ENCODE results near the gene MT1G.

The MT1G gene

GRCh38 chr16:56686758-56687157, 18.9 kb upstream of the MT1G start:
- no peak overlapping the region for H3K27ac ChIP-seq (ENCODE audit: insufficient read depth in 1 of 2, low read depth in 1 of 2, low read length in 2 of 2, poor library complexity in 1 of 2, severe bottlenecking in 2 of 2)
- peaks cover 0 to 21% (median 16%) of the 10 kb centered on the region in 5 experiments for H3K27me3 ChIP-seq (replicated peaks in 2 of 5; ENCODE audit: control insufficient read depth in 4 of 5, insufficient read depth in 5 of 5, low read length in 4 of 5)
- peaks cover 0 to 13% (median 12%) of the 10 kb centered on the region in 4 experiments for H3K4me1 ChIP-seq (ENCODE audit: control extremely low read depth in 1 of 4, control insufficient read depth in 4 of 4, insufficient read depth in 4 of 4, low read length in 3 of 4)
- ChIA-PET CTCF (interaction anchor here (0.6 to 1.3 kb wide), 3 partner anchors 11 to 281 kb away, joined by 3 read pairs; partner anchors contain the start of gene MT1H), POLR2A (no interaction called here)
- no peak overlapping the region for H3K4me3 ChIP-seq (ENCODE audit: control insufficient read depth in 1 of 7, extremely low read depth in 1 of 7, insufficient read depth in 4 of 7, low read depth in 2 of 7, low read length in 6 of 7)
- no peaks in the 10 kb centered on the region for H3K36me3 ChIP-seq (ENCODE audit: control insufficient read depth in 4 of 4, insufficient read depth in 4 of 4, low read length in 3 of 4)
- no peak for DNase-seq
- WGBS (ENCODE audit: insufficient coverage) = 100% methylated on average over 4 of the region's 7 CpGs
- H3K9me3 ChIP-seq (ENCODE audit: control extremely low read depth in 1 of 5, control insufficient read depth in 4 of 5, insufficient read depth in 2 of 5, low read depth in 1 of 5, low read length in 4 of 5) = peaks cover 0 to 11% (median 8%) of the 10 kb centered on the region in 5 experiments

- CTCF ChIA-PET = interaction anchor here (1.0 to 1.3 kb wide), 2 partner anchors 11 to 17 kb away, joined by 3 to 4 read pairs; no protein-coding TSS in a partner anchor
These were observed 17.2 kb upstream of the MT1G start for GRCh38 chr16:56684926-56685590.

GRCh38 chr16:56684256-56684925, 16.5 kb upstream of the MT1G start:
- Histone ChIP-seq H3K9me3 (ENCODE audit: control extremely low read depth in 1 of 5, control insufficient read depth in 4 of 5, insufficient read depth in 2 of 5, low read depth in 1 of 5, low read length in 4 of 5) (peaks cover 0 to 11% (median 5%) of the 10 kb centered on the region in 5 experiments), H3K4me3 (ENCODE audit: control insufficient read depth in 1 of 7, extremely low read depth in 1 of 7, insufficient read depth in 4 of 7, low read depth in 2 of 7, low read length in 6 of 7) (no peak overlapping the region), H3K4me1 (ENCODE audit: control extremely low read depth in 1 of 4, control insufficient read depth in 4 of 4, insufficient read depth in 4 of 4, low read length in 3 of 4) (peaks cover 0 to 16% (median 13%) of the 10 kb centered on the region in 4 experiments), H3K27ac (ENCODE audit: insufficient read depth in 1 of 2, low read depth in 1 of 2, low read length in 2 of 2, poor library complexity in 1 of 2, severe bottlenecking in 2 of 2) (no peak overlapping the region), H3K27me3 (replicated peaks in 2 of 5; ENCODE audit: control insufficient read depth in 4 of 5, insufficient read depth in 5 of 5, low read length in 4 of 5) (peaks cover 0 to 26% (median 18%) of the 10 kb centered on the region in 5 experiments), H3K36me3 (ENCODE audit: control insufficient read depth in 4 of 4, insufficient read depth in 4 of 4, low read length in 3 of 4) (no peaks in the 10 kb centered on the region)
- POLR2A ChIA-PET = no interaction called here
- 71% methylated on average over 2 of the region's 4 CpGs for WGBS (ENCODE audit: insufficient coverage)
- no peak for DNase-seq
- CTCF ChIA-PET = interaction anchor here (0.6 to 1.6 kb wide), 5 partner anchors 11 to 18 kb away, joined by 3 to 5 read pairs (median 3); no protein-coding TSS in a partner anchor

More at GRCh38 chr16:56684926-56685590, 17.2 kb upstream of the MT1G start:
- Histone ChIP-seq H3K4me1 (ENCODE audit: control extremely low read depth in 1 of 4, control insufficient read depth in 4 of 4, insufficient read depth in 4 of 4, low read length in 3 of 4) (peaks cover 0 to 16% (median 13%) of the 10 kb centered on the region in 4 experiments), H3K9me3 (ENCODE audit: control extremely low read depth in 1 of 5, control insufficient read depth in 4 of 5, insufficient read depth in 2 of 5, low read depth in 1 of 5, low read length in 4 of 5) (peaks cover 0 to 11% (median 5%) of the 10 kb centered on the region in 5 experiments), H3K27ac (ENCODE audit: insufficient read depth in 1 of 2, low read depth in 1 of 2, low read length in 2 of 2, poor library complexity in 1 of 2, severe bottlenecking in 2 of 2) (no peak overlapping the region), H3K27me3 (replicated peaks in 2 of 5; ENCODE audit: control insufficient read depth in 4 of 5, insufficient read depth in 5 of 5, low read length in 4 of 5) (peaks cover 0 to 26% (median 18%) of the 10 kb centered on the region in 5 experiments), H3K36me3 (ENCODE audit: control insufficient read depth in 4 of 4, insufficient read depth in 4 of 4, low read length in 3 of 4) (no peaks in the 10 kb centered on the region), H3K4me3 (ENCODE audit: control insufficient read depth in 1 of 7, extremely low read depth in 1 of 7, insufficient read depth in 4 of 7, low read depth in 2 of 7, low read length in 6 of 7) (no peak overlapping the region)
- DNase-seq = no peak
- 100% methylated on average over 4 of the region's 4 CpGs for WGBS (ENCODE audit: insufficient coverage)
- POLR2A ChIA-PET = no interaction called here

GRCh38 chr16:56683424-56684172, 15.7 kb upstream of the MT1G start:
- DNase-seq = no peak
- H3K4me1 ChIP-seq (ENCODE audit: control extremely low read depth in 1 of 4, control insufficient read depth in 4 of 4, insufficient read depth in 4 of 4, low read length in 3 of 4) = peaks cover 0 to 16% (median 13%) of the 10 kb centered on the region in 4 experiments
- peaks cover 0 to 11% (median 5%) of the 10 kb centered on the region in 5 experiments for H3K9me3 ChIP-seq (ENCODE audit: control extremely low read depth in 1 of 5, control insufficient read depth in 4 of 5, insufficient read depth in 2 of 5, low read depth in 1 of 5, low read length in 4 of 5)
- 96% methylated on average over 3 of the region's 5 CpGs for WGBS (ENCODE audit: insufficient coverage)
- no peak overlapping the region for H3K27ac ChIP-seq (ENCODE audit: insufficient read depth in 1 of 2, low read depth in 1 of 2, low read length in 2 of 2, poor library complexity in 1 of 2, severe bottlenecking in 2 of 2)
- H3K27me3 ChIP-seq (replicated peaks in 2 of 5; ENCODE audit: control insufficient read depth in 4 of 5, insufficient read depth in 5 of 5, low read length in 4 of 5) = peaks cover 0 to 26% (median 16%) of the 10 kb centered on the region in 5 experiments
- no peak overlapping the region for H3K4me3 ChIP-seq (ENCODE audit: control insufficient read depth in 1 of 7, extremely low read depth in 1 of 7, insufficient read depth in 4 of 7, low read depth in 2 of 7, low read length in 6 of 7)
- ChIA-PET POLR2A (no interaction called here), CTCF (interaction anchor here (0.6 to 1.8 kb wide), 7 partner anchors 10 to 18 kb away, joined by 3 to 6 read pairs (median 4); partner anchors contain the start of gene MT1G)
- no peaks in the 10 kb centered on the region for H3K36me3 ChIP-seq (ENCODE audit: control insufficient read depth in 4 of 4, insufficient read depth in 4 of 4, low read length in 3 of 4)

GRCh38 chr16:56682703-56683397, 15.0 kb upstream of the MT1G start:
- no peak for DNase-seq
- Histone ChIP-seq H3K4me3 (ENCODE audit: control insufficient read depth in 1 of 7, extremely low read depth in 1 of 7, insufficient read depth in 4 of 7, low read depth in 2 of 7, low read length in 6 of 7) (peak overlapping the region; percentile 36 to 74 (median 68)), H3K4me1 (ENCODE audit: control extremely low read depth in 1 of 4, control insufficient read depth in 4 of 4, insufficient read depth in 4 of 4, low read length in 3 of 4) (peaks cover 0 to 16% (median 13%) of the 10 kb centered on the region in 4 experiments), H3K27ac (ENCODE audit: insufficient read depth in 1 of 2, low read depth in 1 of 2, low read length in 2 of 2, poor library complexity in 1 of 2, severe bottlenecking in 2 of 2) (peak overlapping the region in 1 of 2 experiments; percentile 43), H3K27me3 (replicated peaks in 2 of 5; ENCODE audit: control insufficient read depth in 4 of 5, insufficient read depth in 5 of 5, low read length in 4 of 5) (peaks cover 0 to 26% (median 18%) of the 10 kb centered on the region in 5 experiments), H3K9me3 (ENCODE audit: control extremely low read depth in 1 of 5, control insufficient read depth in 4 of 5, insufficient read depth in 2 of 5, low read depth in 1 of 5, low read length in 4 of 5) (peaks cover 0 to 11% (median 5%) of the 10 kb centered on the region in 5 experiments), H3K36me3 (ENCODE audit: control insufficient read depth in 4 of 4, insufficient read depth in 4 of 4, low read length in 3 of 4) (no peaks in the 10 kb centered on the region)
- ChIA-PET POLR2A (interaction anchor here (0.6 kb wide), 1 partner anchor 12 kb away, joined by 3 read pairs; no protein-coding TSS in a partner anchor), CTCF (interaction anchor here (1.5 to 1.8 kb wide), 4 partner anchors 9 to 19 kb away, joined by 4 to 6 read pairs (median 5); partner anchors contain the start of gene MT1G)
- WGBS (ENCODE audit: insufficient coverage) = 44% methylated on average over 7 of the region's 8 CpGs
